GM23248 (cell line): ENCODE results near the gene ALDH7A1. TPM values are rescaled to one million over a fixed set of nuclear protein-coding genes. Genes with fewer than 3 reads are reported as not detected.
A peak's percentile ranks its signal among the peaks of the same experiment; 100 is the strongest.

Source experiments
- DNase-seq: peaks from one replicate; pipeline ENCODE4 v3.0.0-alpha.2; 2015
- H2AFZ ChIP-seq: fragments of 200-600 bp; sonication (generic); 2 replicates; pipeline ENCODE4 v1.6.1; 2016; ENCODE audit warnings: antibody characterized with exemption
- H3F3A ChIP-seq: fragments of 200-600 bp; sonication (generic); 2 replicates; pipeline ENCODE4 v1.6.1; 2016; ENCODE audit warnings: mild to moderate bottlenecking, antibody characterized with exemption, mixed run types; ENCODE audit not compliant: insufficient read depth
- H3K27ac ChIP-seq: fragments of 200-600 bp; sonication (generic); 2 replicates; pipeline ENCODE4 v1.5.1; 2016; ENCODE audit warnings: mild to moderate bottlenecking
- H3K27me3 ChIP-seq: fragments of 200-600 bp; sonication (generic); replicated peaks from 2 replicates; pipeline ENCODE4 v1.6.1; 2016; ENCODE audit warnings: mild to moderate bottlenecking; ENCODE audit not compliant: insufficient read depth
- H3K36me3 ChIP-seq: fragments of 200-600 bp; sonication (generic); 2 replicates; pipeline ENCODE4 v1.6.1; 2016; ENCODE audit warnings: low read depth, mild to moderate bottlenecking
- H3K4me1 ChIP-seq: fragments of 200-600 bp; sonication (generic); 2 replicates; pipeline ENCODE4 v1.6.1; 2016; ENCODE audit warnings: mild to moderate bottlenecking; ENCODE audit not compliant: insufficient read depth
- H3K4me2 ChIP-seq: fragments of 200-600 bp; sonication (generic); one replicate; pipeline ENCODE4 v1.6.1; 2016; ENCODE audit warnings: mild to moderate bottlenecking; ENCODE audit not compliant: unreplicated experiment
- H3K4me3 ChIP-seq: fragments of 200-600 bp; sonication (generic); 2 replicates; pipeline ENCODE4 v1.5.1; 2016; ENCODE audit warnings: mild to moderate bottlenecking
- H3K79me2 ChIP-seq: fragments of 200-600 bp; sonication (generic); 2 replicates; pipeline ENCODE4 v1.6.1; 2016; ENCODE audit warnings: mild to moderate bottlenecking; ENCODE audit not compliant: insufficient read depth
- H3K9ac ChIP-seq: fragments of 200-600 bp; sonication (generic); 2 replicates; pipeline ENCODE4 v1.6.1; 2016; ENCODE audit warnings: mild to moderate bottlenecking
- H3K9me2 ChIP-seq: fragments of 200-600 bp; sonication (generic); 2 replicates; pipeline ENCODE4 v1.6.1; 2016; ENCODE audit warnings: mixed run types, mild to moderate bottlenecking, moderate library complexity; ENCODE audit not compliant: insufficient read depth
- H3K9me3 ChIP-seq: fragments of 200-600 bp; sonication (generic); one replicate; pipeline ENCODE4 v1.6.1; 2017; ENCODE audit warnings: low read depth
- H4K20me1 ChIP-seq: fragments of 200-600 bp; sonication (generic); 2 replicates; pipeline ENCODE4 v1.6.0; 2016; ENCODE audit not compliant: insufficient read depth
- EZH2 ChIP-seq: fragments of 200-600 bp; sonication (generic); IDR thresholded peaks from 2 replicates; pipeline ENCODE4 v1.6.1; 2018; ENCODE audit warnings: antibody characterized with exemption, mild to moderate bottlenecking; ENCODE audit not compliant: insufficient read depth, poor library complexity, severe bottlenecking
- EZH2phosphoT487 ChIP-seq: fragments of 200-600 bp; sonication (generic); IDR thresholded peaks from 2 replicates; pipeline ENCODE4 v1.6.1; 2018; ENCODE audit warnings: antibody characterized with exemption, moderate library complexity, mild to moderate bottlenecking, low read depth; ENCODE audit not compliant: insufficient read depth
- WGBS, 2 experiments: methylation state at CpG; one replicate each; pipeline ENCODE4 v1.1.6; 2015 to 2017; ENCODE audit warnings: low lambda C conversion rate in 2 of 2, low coverage in 1 of 2; ENCODE audit errors: missing lambda C conversion rate in 2 of 2; 5-methylcytosine and 5-hydroxymethylcytosine counted together
- in situ Hi-C: fragments of 300-500 bp; cut with MboI; formaldehyde crosslinking; loops from 2 replicates; pipeline ENCODE4 v1.15.0; 2020
- polyA plus RNA-seq: library from polyadenylated mRNA; unstranded; fragments of >200 nt; fragmentation: Nextera tagmentation; extraction: Ambion mirVana; gene quantifications from 2 replicates; pipeline ENCODE4 v1.2.1, GENCODE V29; 2016
- total RNA-seq: library from RNA; depleted of rRNA; stranded (reverse); fragments of >200 nt; shearing (Covaris generic); gene quantifications from 2 replicates; pipeline ENCODE4 v1.2.3, GENCODE V29; 2014

The ALDH7A1 gene
- total and polyA plus RNA-seq, 2 experiments from 2014 or later = 41.3 to 108 TPM

- in situ Hi-C loops = loop anchor here (25.0 kb wide), 1 partner anchor 531 kb away; no protein-coding TSS in a partner anchor
These were observed 51.4 kb downstream of the ALDH7A1 start for GRCh38 chr5:126543660-126544059.

DNA sequence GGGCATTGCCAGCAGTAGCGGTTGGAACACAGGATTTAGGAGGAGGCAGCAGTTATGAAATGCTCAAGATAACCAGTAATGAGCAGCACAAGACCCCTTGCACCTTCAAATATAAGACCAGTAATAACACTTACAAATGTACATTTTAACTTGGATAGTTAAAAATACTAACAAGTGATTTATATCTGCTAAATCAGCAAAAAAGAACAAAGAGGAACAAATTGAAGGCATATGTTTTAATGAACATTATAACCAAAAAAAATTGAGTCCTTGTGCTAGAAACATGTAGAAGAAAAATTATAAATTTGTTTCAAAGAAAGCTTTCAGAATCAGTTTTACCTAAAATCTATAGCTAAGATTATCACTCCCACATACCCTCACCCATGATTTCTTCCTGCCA lies 52.0 kb downstream of the ALDH7A1 start:
- in situ Hi-C loops = loop anchor here (25.0 kb wide), 1 partner anchor 531 kb away; no protein-coding TSS in a partner anchor

More at GRCh38 chr5:126543660-126544059, 51.4 kb downstream of the ALDH7A1 start:
- no peak overlapping the region for H3K27ac ChIP-seq
- H3K4me3 ChIP-seq = no peak overlapping the region
- no peaks in the 10 kb centered on the region for H3K27me3 ChIP-seq
- no peaks in the 10 kb centered on the region for H3K79me2 ChIP-seq
- H3K4me2 ChIP-seq = no peak overlapping the region
- DNase-seq = no peak
- no peaks in the 10 kb centered on the region for H3F3A ChIP-seq
- 96 to 100% methylated on average over 2 of the region's 2 CpGs for WGBS, 2 experiments
- H3K9ac ChIP-seq = no peak overlapping the region
- TF ChIP-seq EZH2phosphoT487 = no peak
- TF ChIP-seq EZH2 = no peak
- H2AFZ ChIP-seq = no peak overlapping the region
- H3K9me2 ChIP-seq = no peaks in the 10 kb centered on the region
- H3K9me3 ChIP-seq = no peaks in the 10 kb centered on the region
- H3K4me1 ChIP-seq = peaks cover 3% of the 10 kb centered on the region; the same call in 1 of the 2 replicates
- H3K36me3 ChIP-seq = peaks cover 25% of the 10 kb centered on the region
- no peaks in the 10 kb centered on the region for H4K20me1 ChIP-seq

DNA sequence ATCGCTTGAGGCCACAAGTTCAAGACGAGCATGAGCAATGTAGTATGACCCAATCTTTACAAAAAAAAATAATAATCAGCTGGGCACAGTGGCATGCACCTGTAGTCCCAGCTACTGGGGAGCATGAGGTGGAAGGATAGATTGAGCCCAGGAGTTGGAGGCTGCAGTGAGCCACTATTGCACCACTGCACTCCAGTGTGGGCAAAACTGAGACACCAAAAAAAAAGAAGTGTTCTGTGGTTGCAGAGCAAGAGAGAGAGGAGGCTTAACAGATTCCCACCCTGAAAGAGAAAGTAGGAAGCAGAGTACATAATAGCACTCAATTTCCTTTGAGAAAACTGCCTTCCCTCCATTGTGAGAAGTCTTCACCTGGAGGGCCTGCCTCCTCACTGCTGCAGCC lies 52.6 kb downstream of the ALDH7A1 start:
- peaks cover 22% of the 10 kb centered on the region for H3K36me3 ChIP-seq
- in situ Hi-C loops = loop anchor here (25.0 kb wide), 1 partner anchor 530 kb away; no protein-coding TSS in a partner anchor

More for the DNA sequence above, 52.0 kb downstream of the ALDH7A1 start:
- no peak overlapping the region for H3K9ac ChIP-seq
- H3K9me3 ChIP-seq = no peaks in the 10 kb centered on the region
- TF ChIP-seq EZH2 = no peak
- TF ChIP-seq EZH2phosphoT487 = no peak
- H3K27me3 ChIP-seq = no peaks in the 10 kb centered on the region
- H3K79me2 ChIP-seq = no peaks in the 10 kb centered on the region
- DNase-seq = no peak
- H3K4me1 ChIP-seq = peaks cover 3% of the 10 kb centered on the region; the same call in 1 of the 2 replicates
- 100% methylated on average over 1 of the region's 1 CpG for WGBS, 2 experiments
- no peaks in the 10 kb centered on the region for H3K9me2 ChIP-seq
- H3K4me2 ChIP-seq = no peak overlapping the region
- peaks cover 25% of the 10 kb centered on the region for H3K36me3 ChIP-seq
- no peak overlapping the region for H2AFZ ChIP-seq
- H3K27ac ChIP-seq = no peak overlapping the region
- no peaks in the 10 kb centered on the region for H4K20me1 ChIP-seq
- H3K4me3 ChIP-seq = no peak overlapping the region
- no peaks in the 10 kb centered on the region for H3F3A ChIP-seq

GRCh38 chr5:126540631-126541030 lies 54.4 kb downstream of the ALDH7A1 start:
- Histone ChIP-seq H3K4me1 (peaks cover 3% of the 10 kb centered on the region; the same call in 1 of the 2 replicates), H4K20me1 (no peaks in the 10 kb centered on the region), H3K79me2 (no peaks in the 10 kb centered on the region), H3F3A (no peaks in the 10 kb centered on the region), H3K27ac (no peak overlapping the region), H2AFZ (peak overlapping the region; percentile 17; the same call in 1 of the 2 replicates), H3K9me2 (no peaks in the 10 kb centered on the region), H3K27me3 (no peaks in the 10 kb centered on the region), H3K9me3 (no peaks in the 10 kb centered on the region), H3K4me3 (no peak overlapping the region), H3K4me2 (no peak overlapping the region), H3K9ac (no peak overlapping the region), H3K36me3 (0 out of 2 replicates have a peak, but pooled peaks cover 7% of the 10 kb centered on the region)
- peak; percentile 47 for DNase-seq
- in situ Hi-C loops = loop anchor here (25.0 kb wide), 1 partner anchor 528 kb away; no protein-coding TSS in a partner anchor
- TF ChIP-seq EZH2phosphoT487 (no peak), EZH2 (no peak)
- WGBS, 2 experiments = 21 to 33% methylated on average over 5 of the region's 5 CpGs

More for the DNA sequence above, 52.6 kb downstream of the ALDH7A1 start:
- H3K4me1 ChIP-seq = peaks cover 3% of the 10 kb centered on the region; the same call in 1 of the 2 replicates
- H3K9ac ChIP-seq = no peak overlapping the region
- no peaks in the 10 kb centered on the region for H3K79me2 ChIP-seq
- H3K4me3 ChIP-seq = no peak overlapping the region
- H3K9me3 ChIP-seq = no peaks in the 10 kb centered on the region
- H3K9me2 ChIP-seq = no peaks in the 10 kb centered on the region
- H2AFZ ChIP-seq = no peak overlapping the region
- H3K27ac ChIP-seq = no peak overlapping the region
- no peak for TF ChIP-seq EZH2
- 48 to 56% methylated on average over 2 of the region's 2 CpGs for WGBS, 2 experiments
- H3K27me3 ChIP-seq = no peaks in the 10 kb centered on the region
- DNase-seq = no peak
- no peaks in the 10 kb centered on the region for H3F3A ChIP-seq
- no peaks in the 10 kb centered on the region for H4K20me1 ChIP-seq
- H3K4me2 ChIP-seq = no peak overlapping the region

DNA sequence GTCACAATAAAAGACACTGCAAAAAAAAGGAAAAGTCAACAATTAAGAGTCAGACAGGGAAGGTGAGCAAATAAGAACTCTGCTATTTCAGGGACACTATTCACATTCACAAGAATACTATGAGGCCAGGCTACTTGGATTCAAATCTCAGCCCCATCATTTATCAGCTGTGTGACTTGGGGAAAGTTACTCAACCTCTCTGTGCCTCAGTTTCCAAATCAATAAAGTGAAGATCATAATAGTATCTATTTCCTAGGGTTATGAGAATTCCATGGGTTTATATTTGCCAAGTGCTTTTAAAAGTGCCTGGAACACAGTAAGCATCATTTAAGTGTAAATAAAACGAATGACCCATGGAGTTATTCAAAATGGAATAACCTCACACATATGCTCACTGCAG lies 56.4 kb downstream of the ALDH7A1 start:
- H3K27me3 ChIP-seq = no peaks in the 10 kb centered on the region
- no peak overlapping the region for H2AFZ ChIP-seq
- H3K36me3 ChIP-seq = no peaks in the 10 kb centered on the region
- in situ Hi-C loops = loop anchor here (5.0 to 25.0 kb wide), 2 partner anchors 196 to 526 kb away; no protein-coding TSS in a partner anchor
- no peak for DNase-seq
- 69 to 84% methylated on average over 1 of the region's 1 CpG for WGBS, 2 experiments
- no peak for TF ChIP-seq EZH2
- no peak for TF ChIP-seq EZH2phosphoT487
- H3K4me3 ChIP-seq = no peak overlapping the region
- H3K27ac ChIP-seq = peak overlapping the region; percentile 53
- H3F3A ChIP-seq = no peaks in the 10 kb centered on the region
- no peak overlapping the region for H3K4me2 ChIP-seq
- peak overlapping the region; percentile 53 for H3K9ac ChIP-seq
- peaks cover 3% of the 10 kb centered on the region; the same call in 1 of the 2 replicates for H3K4me1 ChIP-seq
- H3K9me3 ChIP-seq = no peaks in the 10 kb centered on the region
- H3K79me2 ChIP-seq = no peaks in the 10 kb centered on the region
- H3K9me2 ChIP-seq = no peaks in the 10 kb centered on the region
- H4K20me1 ChIP-seq = no peaks in the 10 kb centered on the region
